Keratinocyte (primary cell): Measurements from ENCODE around the gene MYO1C. TPM values are rescaled to one million over a fixed set of nuclear protein-coding genes. Genes with fewer than 3 reads are reported as not detected.

Source experiments
- DNase-seq: peaks from one replicate; pipeline ENCODE4 v3.0.0-alpha.2; 2011; ENCODE audit warnings: low read depth, missing footprints, low spot score
- FAIRE-seq: peaks from 2 replicates; lab custom pipeline; 2011; peaks lifted over from hg19 to GRCh38; lab: Jason Lieb, UNC
- H2AFZ ChIP-seq: 2 replicates; pipeline ENCODE4 v1.6.0; 2012; ENCODE audit warnings: low read length, control low read depth, inconsistent platforms; ENCODE audit not compliant: control insufficient read depth
- H3K27ac ChIP-seq: 2 replicates; pipeline ENCODE4 v1.5.1; 2011; ENCODE audit warnings: low read length; ENCODE audit not compliant: control insufficient read depth, insufficient read depth
- H3K27me3 ChIP-seq: 3 replicates; pipeline ENCODE4 v1.6.0; 2011; ENCODE audit warnings: low read length; ENCODE audit not compliant: control insufficient read depth, insufficient read depth; ENCODE audit errors: extremely low read depth
- H3K36me3 ChIP-seq, 2 experiments: 2 replicates in 1 of 2; 3 replicates in 1 of 2; pipeline ENCODE4 v1.5.1; 2011; ENCODE audit warnings: low read length in 2 of 2, mild to moderate bottlenecking in 1 of 2; ENCODE audit not compliant: control insufficient read depth in 2 of 2, insufficient read depth in 2 of 2; ENCODE audit errors: extremely low read depth in 1 of 2
- H3K4me1 ChIP-seq: 3 replicates; pipeline ENCODE4 v1.5.1; 2011; ENCODE audit warnings: low read length; ENCODE audit not compliant: control insufficient read depth, insufficient read depth; ENCODE audit errors: extremely low read depth
- H3K4me2 ChIP-seq: 3 replicates; pipeline ENCODE4 v1.6.0; 2011; ENCODE audit warnings: low read depth, low read length; ENCODE audit not compliant: control insufficient read depth, insufficient read depth; ENCODE audit errors: extremely low read depth
- H3K4me3 ChIP-seq, 3 experiments: fragments of 200-600 bp in 1 of 3; sonication (generic) in 1 of 3; 2 replicates in 2 of 3; 3 replicates in 1 of 3; pipeline ENCODE4 v1.5.1; 2011 to 2016; ENCODE audit warnings: low read length in 3 of 3, mild to moderate bottlenecking in 3 of 3, control low read depth in 2 of 3, inconsistent platforms in 1 of 3, low read depth in 1 of 3, mixed read lengths in 1 of 3, mixed run types in 1 of 3, moderate library complexity in 1 of 3; ENCODE audit not compliant: control insufficient read depth in 2 of 3, insufficient read depth in 2 of 3; ENCODE audit errors: extremely low read depth in 1 of 3
- H3K79me2 ChIP-seq: 2 replicates; pipeline ENCODE4 v1.6.0; 2012; ENCODE audit warnings: low read length; ENCODE audit not compliant: control insufficient read depth, insufficient read depth
- H3K9ac ChIP-seq: 3 replicates; pipeline ENCODE4 v1.6.0; 2011; ENCODE audit warnings: low read length; ENCODE audit not compliant: control insufficient read depth, insufficient read depth; ENCODE audit errors: extremely low read depth
- H3K9me1 ChIP-seq: 3 replicates; pipeline ENCODE4 v1.6.0; 2011; ENCODE audit warnings: low read length; ENCODE audit not compliant: control insufficient read depth, insufficient read depth; ENCODE audit errors: extremely low read depth
- H3K9me3 ChIP-seq: 2 replicates; pipeline ENCODE4 v1.5.1; 2012; ENCODE audit warnings: low read depth, low read length; ENCODE audit not compliant: control insufficient read depth
- H4K20me1 ChIP-seq: 3 replicates; pipeline ENCODE4 v1.6.0; 2011; ENCODE audit warnings: low read length; ENCODE audit not compliant: control insufficient read depth, insufficient read depth; ENCODE audit errors: extremely low read depth
- CTCF ChIP-seq, 3 experiments: IDR thresholded peaks in 1 of 3; conservative IDR thresholded peaks in 1 of 3; optimal IDR thresholded peaks in 1 of 3; 2 replicates in 2 of 3; 3 replicates in 1 of 3; pipeline versions ENCODE3 to v1.5.1; 2011; ENCODE audit warnings: low read length in 3 of 3, mild to moderate bottlenecking in 3 of 3, moderate library complexity in 2 of 3, control low read depth in 1 of 3, inconsistent platforms in 1 of 3; ENCODE audit not compliant: insufficient read depth in 2 of 3; ENCODE audit errors: extremely low read depth in 1 of 3
- EZH2 ChIP-seq: IDR thresholded peaks from one replicate; pipeline ENCODE4 v1.6.1; 2012; ENCODE audit warnings: inconsistent platforms, mild to moderate bottlenecking, low read length, moderate library complexity
- dilution Hi-C: fragments of 300-500 bp; cut with MboI; formaldehyde crosslinking; loops from one replicate; pipeline ENCODE4 v1.7.0; 2020; ENCODE audit warnings: low sequenced_read_pairs; ENCODE audit not compliant: extremely low pct_ligation_motif_present
- polyA plus RNA-seq, 5 experiments: library from polyadenylated mRNA; depleted of rRNA in 3 of 5; stranded (reverse) in 3 of 5; stranded (forward) in 1 of 5; unstranded in 1 of 5; fragments of >200 nt; gene quantifications; 1 replicate in 1 of 5; 2 replicates in 3 of 5; 3 replicates in 1 of 5; pipeline versions ENCODE4 v1.2.1 to v1.2.3, GENCODE V29; 2011 to 2012; ENCODE audit warnings: missing spikeins in 2 of 5, low read depth in 1 of 5, low replicate concordance in 1 of 5

Gene MYO1C
- polyA plus RNA-seq, 1 donor (not counting 4 experiments of a cell fraction or from before 2014, with no cell fraction given), result 101 TPM

DNA sequence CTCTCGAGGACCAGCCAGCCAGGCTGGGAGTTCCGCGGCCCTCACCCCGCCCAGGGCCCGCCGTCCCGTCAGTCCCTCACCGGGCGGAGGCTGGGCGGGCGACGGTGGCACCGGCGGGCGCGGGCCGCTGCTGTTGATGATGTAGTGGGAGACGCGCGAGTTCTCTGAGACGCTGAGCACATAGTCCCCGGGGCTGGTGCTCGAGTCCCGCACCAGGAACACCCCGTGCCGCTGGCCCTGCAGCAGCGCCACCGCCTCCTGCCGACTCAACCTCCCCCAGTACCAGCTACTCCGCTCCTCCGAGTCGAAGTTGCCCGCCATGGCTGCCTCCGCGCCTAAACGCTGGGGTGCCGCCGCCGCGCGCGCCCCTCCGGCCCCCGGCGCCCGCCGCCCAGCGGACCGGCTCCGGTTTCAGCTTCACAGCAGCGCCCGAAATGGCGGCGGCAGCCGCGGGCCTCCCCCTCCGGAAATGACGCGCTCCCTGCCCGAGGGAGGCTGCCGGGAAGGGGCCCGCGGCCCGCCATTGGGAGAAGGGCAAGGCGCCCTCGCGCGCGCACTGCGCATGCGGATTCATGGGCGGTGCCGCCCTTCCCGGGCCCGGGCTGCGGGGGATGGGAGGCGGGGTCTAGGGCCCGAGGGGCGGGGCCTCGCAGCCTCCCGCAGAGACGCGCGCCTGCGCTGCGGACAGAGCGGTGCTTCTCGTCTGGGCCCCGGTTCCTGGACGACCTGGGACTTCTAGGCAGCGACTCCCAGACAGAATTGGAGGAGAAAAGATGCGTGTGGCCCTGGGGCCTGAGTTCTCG is 36.5 kb downstream of the MYO1C start, which contains the start of gene CRK:
TSS of gene CRK (minus strand) at position 436 of the 803 bp plus-strand sequence. CDS start at position 321, 115 bp downstream.
- no peaks in the 10 kb centered on the region for H3K9me3 ChIP-seq
- H4K20me1 ChIP-seq, result peaks cover 21% of the 10 kb centered on the region
- peak within 1 kb of the TSS; percentile 90 for H3K4me2 ChIP-seq
- dilution Hi-C loops, result no loop called here
- peaks cover 2 to 5% of the 10 kb centered on the region in 2 experiments for H3K36me3 ChIP-seq
- no peaks in the 10 kb centered on the region for H3K9me1 ChIP-seq
- H2AFZ ChIP-seq, result peak within 1 kb of the TSS; percentile 90
- DNase-seq (peak; percentile 56), FAIRE-seq (no peak)
- H3K4me1 ChIP-seq, result peaks cover 17% of the 10 kb centered on the region
- TF ChIP-seq CTCF (optimal IDR thresholded peaks at IDR 0.05 in 1 of 3, IDR thresholded peaks at IDR 0.05 in 1 of 3, conservative IDR thresholded peaks at IDR 0.05 in 1 of 3; ENCODE audit: extremely low read depth in 1 of 3, insufficient read depth in 2 of 3, low read length in 3 of 3), result no peak
- no peak for TF ChIP-seq EZH2
- peak within 1 kb of the TSS; percentile 92 for H3K9ac ChIP-seq
- H3K27ac ChIP-seq, result peak within 1 kb of the TSS; percentile 85
- no peaks in the 10 kb centered on the region for H3K27me3 ChIP-seq
- H3K4me3 ChIP-seq, result peak within 1 kb of the TSS; percentile 75 to 97 (median 87)
- H3K79me2 ChIP-seq, result peaks cover 50% of the 10 kb centered on the region

DNA sequence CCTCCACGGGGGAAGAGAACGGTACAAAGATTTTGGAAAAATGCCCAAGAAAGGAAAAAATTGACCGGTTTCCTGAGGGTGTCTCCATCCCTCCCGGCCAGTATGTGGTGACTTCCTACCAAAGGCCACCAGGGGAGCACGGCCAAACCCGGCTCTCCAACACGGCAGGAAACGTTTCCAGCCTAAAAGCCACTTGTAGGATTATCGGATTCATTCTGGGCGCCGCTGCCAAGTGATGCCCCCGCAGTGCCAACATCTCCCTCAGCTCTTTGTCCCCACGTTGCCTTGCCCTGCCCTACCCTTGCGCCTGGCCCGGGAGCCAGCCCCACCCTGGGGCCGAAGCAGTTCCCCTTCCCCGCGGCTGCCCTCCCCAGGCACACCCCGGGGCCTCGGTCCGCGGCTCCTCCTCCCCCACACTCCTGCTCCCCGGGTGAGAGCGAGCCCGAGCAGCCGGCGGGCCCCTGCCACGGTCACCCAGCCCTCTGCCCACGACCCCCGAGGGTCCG is 37.1 kb downstream of the MYO1C start:
- peak overlapping the region; percentile 85 for H3K27ac ChIP-seq
- H3K9ac ChIP-seq, result peak overlapping the region; percentile 92
- H3K4me1 ChIP-seq, result peaks cover 16% of the 10 kb centered on the region
- H3K4me3 ChIP-seq, result peak overlapping the region; percentile 75 to 97 (median 87)
- no peaks in the 10 kb centered on the region for H3K9me3 ChIP-seq
- dilution Hi-C loops, result no loop called here
- peaks cover 21% of the 10 kb centered on the region for H4K20me1 ChIP-seq
- no peaks in the 10 kb centered on the region for H3K27me3 ChIP-seq
- H3K4me2 ChIP-seq, result peak overlapping the region; percentile 90
- no peak for FAIRE-seq
- peaks cover 56% of the 10 kb centered on the region for H3K79me2 ChIP-seq
- H3K9me1 ChIP-seq, result no peaks in the 10 kb centered on the region
- no peak for DNase-seq
- TF ChIP-seq EZH2 (no peak), CTCF (optimal IDR thresholded peaks at IDR 0.05 in 1 of 3, IDR thresholded peaks at IDR 0.05 in 1 of 3, conservative IDR thresholded peaks at IDR 0.05 in 1 of 3; ENCODE audit: extremely low read depth in 1 of 3, insufficient read depth in 2 of 3, low read length in 3 of 3) (peak; percentile 35 to 60 (median 50))
- peaks cover 2 to 5% of the 10 kb centered on the region in 2 experiments for H3K36me3 ChIP-seq
- no peak overlapping the region for H2AFZ ChIP-seq
